Mucosa of descending colon (tissue), 3 donors: ENCODE data around the gene PRDX1. TPM values are rescaled to one million over a fixed set of nuclear protein-coding genes. Genes with fewer than 3 reads are reported as not detected.
A peak's percentile ranks its signal among the peaks of the same experiment; 100 is the strongest.
"Not testable (repeated sequence)": the region's sequence is repeated elsewhere in the genome, so short reads cannot be mapped to it uniquely, and the experiment has no call there.

Source experiments
- ATAC-seq: fragments of 200-7000 bp; cut with Tn5 transposase; one replicate; pipeline ENCODE4 v1.9.1; 2020; ENCODE audit warnings: mild to moderate bottlenecking, moderate library complexity
- DNase-seq, 3 donors: peaks; one replicate each; pipeline ENCODE4 v3.0.0-alpha.2; 2020
- H3K36me3 ChIP-seq: fragments of 200-600 bp; one replicate; pipeline ENCODE4 v1.8.0; 2021; ENCODE audit warnings: low read depth, mild to moderate bottlenecking
- H3K4me1 ChIP-seq: fragments of 200-600 bp; one replicate; pipeline ENCODE4 v1.8.0; 2021; ENCODE audit warnings: low read depth, mild to moderate bottlenecking
- H3K4me3 ChIP-seq: fragments of 200-600 bp; one replicate; pipeline ENCODE4 v1.8.0; 2021; ENCODE audit warnings: mild to moderate bottlenecking
- H3K9me3 ChIP-seq: fragments of 200-600 bp; one replicate; pipeline ENCODE4 v1.8.0; 2021; ENCODE audit warnings: mild to moderate bottlenecking
- intact Hi-C, 2 donors: fragments of 100-400 bp; cut with DNase I in 1 of 2; cut with micrococcal nuclease in 1 of 2; formaldehyde crosslinking; loops; one replicate each; pipeline versions ENCODE4 v1.11.0 to v1.11.1; 2022; cut with DNase I, micrococcal nuclease
- total RNA-seq, 3 donors: library from RNA; stranded (reverse); fragmentation: NEBNext Ultra II Directional in 2 of 3; extraction: Animal tissue kit (Norgen Biotek cat#: 25700) in 2 of 3; gene quantifications; one replicate each; pipeline versions ENCODE4 v1.2.1 to v1.2.4, GENCODE V29; 2021 to 2023
- TF ChIP-seq, protein P1 (sequence below): fragments of 200-600 bp; IDR thresholded peaks from one replicate; pipeline ENCODE4 v1.8.0; 2022; ENCODE audit warnings: antibody characterized with exemption, mild to moderate bottlenecking
- donor health status: DM: no; HTN: no; CAD: no; lungs with moderate emphysema.
- donor health status: DM: no; HTN: no; CAD: no.
- donor health status: DM: no; HTN: yes; CAD: no.

The PRDX1 gene
- total RNA-seq, 3 donors from 2014 or later: 248 to 306 (median 295) TPM

DNA sequence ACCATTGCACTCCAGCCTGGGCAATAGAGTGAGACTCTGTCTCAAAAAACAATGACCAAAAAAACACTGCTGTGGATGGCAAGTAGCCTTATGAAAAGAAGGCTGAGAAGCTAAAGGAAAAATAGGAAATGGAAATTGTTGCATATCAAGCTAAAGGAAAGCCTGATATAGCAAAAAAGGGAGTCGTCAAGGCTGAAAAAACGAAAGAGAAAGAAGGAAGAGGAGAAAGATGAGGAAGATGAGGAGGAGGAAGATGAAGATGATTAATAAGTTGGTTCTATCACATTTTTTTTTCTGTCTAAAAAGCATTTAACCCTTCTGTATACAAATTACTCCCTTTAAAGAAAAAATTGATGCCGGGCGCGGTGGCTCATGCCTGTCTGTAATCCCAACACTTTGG lies 10.2 kb upstream of the PRDX1 start:
- Histone ChIP-seq H3K36me3 (no peaks in the 10 kb centered on the region), H3K4me1 (no peaks in the 10 kb centered on the region), H3K4me3 (no peak overlapping the region), H3K9me3 (no peaks in the 10 kb centered on the region)
- intact Hi-C loops: no loop called here
- ATAC-seq: no peak
- DNase-seq: no peak
- TF ChIP-seq, protein P1, sequence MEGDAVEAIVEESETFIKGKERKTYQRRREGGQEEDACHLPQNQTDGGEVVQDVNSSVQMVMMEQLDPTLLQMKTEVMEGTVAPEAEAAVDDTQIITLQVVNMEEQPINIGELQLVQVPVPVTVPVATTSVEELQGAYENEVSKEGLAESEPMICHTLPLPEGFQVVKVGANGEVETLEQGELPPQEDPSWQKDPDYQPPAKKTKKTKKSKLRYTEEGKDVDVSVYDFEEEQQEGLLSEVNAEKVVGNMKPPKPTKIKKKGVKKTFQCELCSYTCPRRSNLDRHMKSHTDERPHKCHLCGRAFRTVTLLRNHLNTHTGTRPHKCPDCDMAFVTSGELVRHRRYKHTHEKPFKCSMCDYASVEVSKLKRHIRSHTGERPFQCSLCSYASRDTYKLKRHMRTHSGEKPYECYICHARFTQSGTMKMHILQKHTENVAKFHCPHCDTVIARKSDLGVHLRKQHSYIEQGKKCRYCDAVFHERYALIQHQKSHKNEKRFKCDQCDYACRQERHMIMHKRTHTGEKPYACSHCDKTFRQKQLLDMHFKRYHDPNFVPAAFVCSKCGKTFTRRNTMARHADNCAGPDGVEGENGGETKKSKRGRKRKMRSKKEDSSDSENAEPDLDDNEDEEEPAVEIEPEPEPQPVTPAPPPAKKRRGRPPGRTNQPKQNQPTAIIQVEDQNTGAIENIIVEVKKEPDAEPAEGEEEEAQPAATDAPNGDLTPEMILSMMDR: no peak

DNA sequence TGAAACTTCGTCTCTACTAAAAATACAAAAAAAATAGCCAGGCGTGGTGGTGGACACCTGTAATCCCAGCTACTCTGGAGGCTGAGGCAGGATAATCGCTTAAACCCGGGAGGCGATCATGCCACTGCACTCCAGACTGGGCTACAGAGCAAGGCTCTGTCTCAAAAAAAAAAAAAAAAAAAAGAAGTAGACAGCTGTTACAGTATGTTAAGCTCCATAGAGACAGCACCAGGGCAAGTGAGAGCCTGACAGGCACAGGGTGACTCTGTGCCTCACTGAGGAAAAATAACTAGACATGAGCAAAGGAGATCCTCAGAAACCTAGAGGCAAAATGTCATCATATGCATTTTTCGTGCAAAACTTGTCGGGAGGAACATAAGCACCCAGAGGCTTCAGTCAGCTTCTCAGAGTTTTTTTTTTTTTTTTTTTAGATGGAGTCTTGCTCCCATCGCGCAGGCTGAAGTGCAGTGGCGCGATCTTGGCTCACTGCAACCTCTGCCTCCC lies 9.0 kb upstream of the PRDX1 start:
- TF ChIP-seq, protein P1: no peak

DNA sequence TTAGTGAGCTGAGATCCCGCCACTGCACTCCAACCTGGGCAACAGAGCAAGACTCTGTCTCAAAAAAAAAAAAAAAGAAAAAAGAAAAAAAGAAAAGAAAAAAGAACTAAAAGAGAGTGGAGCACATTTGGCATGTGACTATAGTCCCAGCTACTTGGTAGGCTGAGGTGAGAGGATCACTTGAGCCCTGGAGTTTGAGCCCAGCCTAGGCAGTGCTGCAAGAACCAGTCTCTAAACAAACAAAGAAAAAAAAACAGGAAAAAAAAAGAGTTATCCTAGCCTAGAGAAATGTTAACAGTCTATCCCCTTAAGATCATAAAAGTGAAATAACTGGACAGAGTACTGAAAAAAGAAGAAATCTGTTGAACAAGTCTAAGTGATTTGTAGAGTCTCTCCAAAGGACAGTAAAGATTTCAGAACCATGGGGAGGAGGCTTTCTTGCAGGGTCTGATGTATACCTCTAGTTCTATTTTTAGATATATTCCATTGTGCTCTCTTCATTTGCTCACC lies 4.5 kb upstream of the PRDX1 start:
- TF ChIP-seq, protein P1: no peak
- peak in 1 of 3 donors; percentile 39 for DNase-seq

More for the DNA sequence above, 9.0 kb upstream of the PRDX1 start:
- ATAC-seq (no peak), DNase-seq (no peak)
- Histone ChIP-seq H3K4me3 (no peak overlapping the region), H3K4me1 (no peaks in the 10 kb centered on the region), H3K36me3 (no peaks in the 10 kb centered on the region), H3K9me3 (no peaks in the 10 kb centered on the region)
- intact Hi-C loops: no loop called here

DNA sequence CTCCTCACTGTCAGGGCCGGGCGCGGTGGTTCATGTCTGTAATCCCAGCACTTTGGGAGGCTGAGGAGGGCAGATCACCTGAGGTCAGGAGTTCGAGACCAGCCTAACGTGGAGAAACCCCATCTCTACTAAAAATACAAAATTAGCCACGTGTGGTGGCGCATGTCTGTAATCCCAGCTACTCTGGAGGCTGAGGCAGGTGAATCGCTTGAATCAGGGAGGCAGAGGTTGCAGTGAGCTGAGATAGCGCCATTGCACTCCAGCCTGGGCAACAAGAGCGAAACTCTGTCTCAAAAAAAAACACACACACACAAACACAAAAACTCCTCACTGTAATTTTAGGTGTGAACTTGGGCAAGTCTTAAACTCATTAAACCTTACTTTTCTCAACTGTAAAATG lies 2.3 kb upstream of the PRDX1 start:
- H3K36me3 ChIP-seq, H3K9me3 ChIP-seq, intact Hi-C loops, ATAC-seq, H3K4me3 ChIP-seq, DNase-seq: not testable (repeated sequence)
- peaks cover 15% of the 10 kb centered on the region for H3K4me1 ChIP-seq

More for the DNA sequence above, 4.5 kb upstream of the PRDX1 start:
- ATAC-seq: no peak
- H3K4me1 ChIP-seq: peaks cover 8% of the 10 kb centered on the region
- no peaks in the 10 kb centered on the region for H3K9me3 ChIP-seq
- intact Hi-C loops: no loop called here
- H3K36me3 ChIP-seq: no peaks in the 10 kb centered on the region
- no peak overlapping the region for H3K4me3 ChIP-seq

DNA sequence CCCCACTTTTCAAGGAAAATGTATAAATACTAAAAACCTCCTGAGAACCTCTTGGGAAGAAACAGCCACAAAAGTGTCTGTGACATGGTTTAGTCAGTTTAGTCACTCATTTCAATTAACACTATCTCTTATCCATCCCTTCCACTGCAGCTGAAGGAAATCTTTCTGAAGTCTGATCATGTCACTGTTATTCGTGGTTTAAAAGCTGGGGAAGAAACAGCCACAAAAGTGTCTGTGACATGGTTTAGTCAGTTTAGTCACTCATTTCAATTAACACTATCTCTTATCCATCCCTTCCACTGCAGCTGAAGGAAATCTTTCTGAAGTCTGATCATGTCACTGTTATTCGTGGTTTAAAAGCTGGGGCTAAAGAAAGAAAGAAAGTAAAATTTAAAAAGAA lies 1.8 kb upstream of the PRDX1 start:
- H3K9me3 ChIP-seq, ATAC-seq, DNase-seq, H3K4me3 ChIP-seq, H3K36me3 ChIP-seq, intact Hi-C loops: not testable (repeated sequence)
- peaks cover 15% of the 10 kb centered on the region for H3K4me1 ChIP-seq

DNA sequence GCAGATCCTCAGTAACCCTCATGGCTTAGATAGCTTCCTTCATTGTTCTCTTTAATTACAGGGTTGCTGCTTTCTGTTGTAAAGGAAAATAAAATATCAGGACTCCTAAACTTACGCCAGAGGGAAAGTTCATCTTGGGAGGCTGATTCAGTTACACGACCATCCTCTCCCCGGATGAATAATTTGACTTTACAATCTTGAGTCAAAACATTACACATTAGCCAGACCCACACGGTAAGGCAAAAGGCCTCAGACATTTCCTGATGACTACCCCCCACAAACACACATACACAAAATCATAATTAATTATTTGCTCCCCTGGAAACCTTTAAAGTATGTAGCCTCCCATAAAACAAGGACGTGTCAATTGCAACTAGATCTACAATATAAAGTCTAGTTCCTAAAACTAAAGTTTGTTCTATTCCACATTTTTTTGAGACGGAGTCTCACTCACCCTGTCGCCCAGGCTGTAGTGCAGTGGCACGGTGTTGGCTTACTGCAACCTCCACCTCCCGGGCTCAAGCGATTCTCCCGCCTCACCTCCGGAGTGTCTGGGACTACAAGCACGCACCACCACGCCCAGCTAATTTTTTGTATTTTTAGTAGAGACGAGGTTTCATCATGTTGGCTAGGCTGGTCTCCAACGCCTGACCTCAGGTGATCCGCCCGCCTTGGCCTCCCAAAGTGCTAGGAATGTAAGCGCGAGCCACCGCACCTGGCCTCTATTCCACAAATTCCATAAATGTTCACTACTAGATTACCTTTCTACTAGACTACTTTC lies 830 bp upstream of the PRDX1 start:
- TF ChIP-seq, protein P1: no peak
- Histone ChIP-seq H3K36me3 (no peaks in the 10 kb centered on the region), H3K4me3 (peak overlapping the region; percentile 15), H3K9me3 (no peaks in the 10 kb centered on the region), H3K4me1 (peaks cover 15% of the 10 kb centered on the region)
- no peak for DNase-seq
- intact Hi-C loops: no loop called here
- peak; percentile 15 for ATAC-seq

DNA sequence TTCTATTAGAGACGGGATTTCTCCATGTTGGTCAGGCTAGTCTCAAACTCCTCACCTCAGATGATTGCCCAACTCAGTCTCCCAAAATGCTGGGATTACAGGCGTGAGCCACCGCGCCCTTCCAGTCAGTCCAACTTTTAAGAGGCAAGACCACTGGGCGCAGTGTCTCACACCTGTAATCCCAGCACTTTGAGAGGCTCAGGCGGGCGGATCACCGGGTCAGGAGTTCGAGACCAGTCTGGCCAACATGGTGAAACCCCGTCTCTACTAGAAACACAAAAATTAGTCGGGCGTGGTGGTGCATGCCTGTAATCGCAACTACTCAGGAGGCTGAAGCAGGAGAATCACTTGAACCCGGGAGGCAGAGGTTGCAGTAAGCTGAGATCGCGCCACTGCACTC lies 1.9 kb downstream of the PRDX1 start:
- H3K9me3 ChIP-seq, ATAC-seq, H3K4me3 ChIP-seq, H3K36me3 ChIP-seq, DNase-seq: not testable (repeated sequence)
- intact Hi-C loops: loop anchor here in 1 of 2 donors (5.0 kb wide), 1 partner anchor 53 kb away; no protein-coding TSS in a partner anchor
- peaks cover 30% of the 10 kb centered on the region for H3K4me1 ChIP-seq
